GM23338 (cell line): Measurements from ENCODE around the gene RBM46. TPM values are rescaled to one million over a fixed set of nuclear protein-coding genes. Genes with fewer than 3 reads are reported as not detected.

Experiments
- ATAC-seq: fragments of 200-7000 bp; cut with Tn5 transposase; 3 replicates; pipeline ENCODE4 v1.9.1; 2020
- DNase-seq: peaks from one replicate; pipeline ENCODE4 v3.0.0-alpha.2; 2015; ENCODE audit warnings: low spot score
- H2AFZ ChIP-seq: fragments of 200-600 bp; sonication (generic); 2 replicates; pipeline ENCODE4 v1.8.0; 2016; ENCODE audit warnings: antibody characterized with exemption, mild to moderate bottlenecking, moderate library complexity
- H3F3A ChIP-seq: fragments of 200-600 bp; sonication (generic); replicated peaks from 2 replicates; pipeline ENCODE4 v1.8.0; 2017; ENCODE audit warnings: antibody characterized with exemption, mixed run types, low read depth
- H3K27ac ChIP-seq: fragments of 200-600 bp; sonication (generic); 2 replicates; pipeline ENCODE4 v1.6.1; 2016; ENCODE audit warnings: low read depth
- H3K27me3 ChIP-seq: fragments of 200-600 bp; sonication (generic); 2 replicates; pipeline ENCODE4 v1.8.0; 2016; ENCODE audit warnings: mild to moderate bottlenecking, mixed run types, moderate library complexity; ENCODE audit not compliant: insufficient read depth
- H3K36me3 ChIP-seq: fragments of 200-600 bp; sonication (generic); 2 replicates; pipeline ENCODE4 v1.8.0; 2016; ENCODE audit warnings: mild to moderate bottlenecking; ENCODE audit not compliant: insufficient read depth
- H3K4me1 ChIP-seq: fragments of 200-600 bp; sonication (generic); 2 replicates; pipeline ENCODE4 v1.8.0; 2016; ENCODE audit warnings: mild to moderate bottlenecking, moderate library complexity; ENCODE audit not compliant: insufficient read depth
- H3K4me2 ChIP-seq: fragments of 200-600 bp; sonication (generic); 2 replicates; pipeline ENCODE4 v1.7.1; 2017; ENCODE audit warnings: mixed run types
- H3K4me3 ChIP-seq: fragments of 200-600 bp; sonication (generic); 2 replicates; pipeline ENCODE4 v1.6.1; 2016; ENCODE audit warnings: mixed run types
- H3K79me2 ChIP-seq: fragments of 200-600 bp; sonication (generic); replicated peaks from 2 replicates; pipeline ENCODE4 v1.8.0; 2017; ENCODE audit warnings: mild to moderate bottlenecking; ENCODE audit not compliant: insufficient read depth
- H3K9me2 ChIP-seq: fragments of 200-600 bp; sonication (generic); 2 replicates; pipeline ENCODE4 v1.8.0; 2017; ENCODE audit not compliant: insufficient read depth
- H4K20me1 ChIP-seq: fragments of 200-600 bp; sonication (generic); replicated peaks from 2 replicates; pipeline ENCODE4 v1.8.0; 2017; ENCODE audit warnings: mild to moderate bottlenecking; ENCODE audit not compliant: insufficient read depth
- H3K27ac Mint-ChIP-seq: 2 replicates; pipeline ENCODE4 v1.8.0; 2020; ENCODE audit warnings: inconsistent platforms, mild to moderate bottlenecking, moderate library complexity, mixed read lengths
- H3K27me3 Mint-ChIP-seq: 3 replicates; pipeline ENCODE4 v1.8.0; 2022; ENCODE audit warnings: low read depth, mild to moderate bottlenecking, moderate library complexity, mixed read lengths, inconsistent platforms; ENCODE audit not compliant: insufficient read depth, poor library complexity
- H3K36me3 Mint-ChIP-seq: 3 replicates; pipeline ENCODE4 v1.8.0; 2021; ENCODE audit warnings: low read depth, mild to moderate bottlenecking, inconsistent platforms, moderate library complexity, mixed read lengths
- H3K4me1 Mint-ChIP-seq: 3 replicates; pipeline ENCODE4 v1.8.0; 2020; ENCODE audit warnings: mild to moderate bottlenecking, inconsistent platforms, mixed read lengths
- H3K4me3 Mint-ChIP-seq: 3 replicates; pipeline ENCODE4 v1.8.0; 2021; ENCODE audit warnings: moderate library complexity, mild to moderate bottlenecking, inconsistent platforms, mixed read lengths
- H3K9me3 Mint-ChIP-seq: 3 replicates; pipeline ENCODE4 v1.8.0; 2020; ENCODE audit warnings: moderate library complexity, mild to moderate bottlenecking, inconsistent platforms, mixed read lengths
- CREB1 ChIP-seq: fragments of 250-450 bp; sonication (Bioruptor Pico); IDR thresholded peaks from 2 replicates; pipeline ENCODE4 v1.5.0; 2020; ENCODE audit warnings: low read depth, mild to moderate bottlenecking, moderate library complexity
- CTCF ChIP-seq, 2 experiments: fragments of 200-600 bp in 1 of 2; sonication (generic) in 1 of 2; conservative IDR thresholded peaks; 2 replicates each; pipeline versions ENCODE4 v1.5.1 to v1.6.1; 2016 to 2017; ENCODE audit warnings: antibody characterized with exemption in 2 of 2, low read depth in 2 of 2, mild to moderate bottlenecking in 2 of 2, moderate library complexity in 1 of 2
- ETS1 ChIP-seq: IDR thresholded peaks from 2 replicates; pipeline ENCODE4 v1.6.1; 2016; ENCODE audit warnings: antibody characterized with exemption
- EZH2 ChIP-seq: fragments of 200-600 bp; sonication (generic); IDR thresholded peaks from one replicate; pipeline ENCODE4 v1.8.0; 2017; ENCODE audit warnings: antibody characterized with exemption, mild to moderate bottlenecking, low read depth; ENCODE audit not compliant: unreplicated experiment
- EZH2phosphoT487 ChIP-seq: fragments of 200-600 bp; sonication (generic); IDR thresholded peaks from one replicate; pipeline ENCODE4 v1.8.1; 2018; ENCODE audit warnings: antibody characterized with exemption; ENCODE audit not compliant: unreplicated experiment
- JUNB ChIP-seq: IDR thresholded peaks from one replicate; pipeline ENCODE4 v1.6.1; 2016; ENCODE audit warnings: antibody characterized with exemption; ENCODE audit not compliant: unreplicated experiment
- NANOG ChIP-seq: IDR thresholded peaks from 2 replicates; pipeline ENCODE4 v1.6.1; 2016; ENCODE audit warnings: antibody characterized with exemption, borderline replicate concordance
- POLR2AphosphoS5 ChIP-seq: IDR thresholded peaks from 2 replicates; pipeline ENCODE4 v1.6.1; 2016; ENCODE audit warnings: antibody characterized with exemption, low read depth
- REST ChIP-seq: IDR thresholded peaks from one replicate; pipeline ENCODE4 v1.6.1; 2018; ENCODE audit warnings: antibody characterized with exemption; ENCODE audit not compliant: unreplicated experiment
- STAT1 ChIP-seq: IDR thresholded peaks from one replicate; pipeline ENCODE4 v1.6.1; 2016; ENCODE audit warnings: antibody characterized with exemption; ENCODE audit not compliant: unreplicated experiment
- ZNF114 ChIP-seq: fragments of 250-450 bp; sonication (Bioruptor Pico); IDR thresholded peaks from 2 replicates; pipeline ENCODE4 v1.5.0; 2020; ENCODE audit warnings: mild to moderate bottlenecking, moderate library complexity
- ZNF331 ChIP-seq: fragments of 250-450 bp; sonication (Bioruptor Pico); IDR thresholded peaks from 2 replicates; pipeline ENCODE4 v1.5.0; 2020; ENCODE audit warnings: low read depth, mild to moderate bottlenecking, moderate library complexity
- ZNF462 ChIP-seq: fragments of 250-450 bp; sonication (Bioruptor Pico); IDR thresholded peaks from 2 replicates; pipeline ENCODE4 v1.5.0; 2020; ENCODE audit warnings: mild to moderate bottlenecking, moderate library complexity
- polyA plus RNA-seq: library from polyadenylated mRNA; unstranded; fragments of >200 nt; fragmentation: Nextera tagmentation; extraction: Ambion mirVana; gene quantifications from 2 replicates; pipeline ENCODE4 v1.2.1, GENCODE V29; 2016
- total RNA-seq: library from RNA; depleted of rRNA; stranded (reverse); fragments of >200 nt; shearing (Covaris generic); gene quantifications from 2 replicates; pipeline ENCODE4 v1.2.3, GENCODE V29; 2014

The RBM46 gene
- total and polyA plus RNA-seq, 2 experiments from 2014 or later: 22.9 to 42.4 TPM

GRCh38 chr4:154877110-154877760 lies 96.2 kb downstream of the RBM46 start:
- Histone ChIP-seq H3K9me2 (no peaks in the 10 kb centered on the region), H3K4me3 (no peak overlapping the region), H3K4me1 (no peaks in the 10 kb centered on the region; the same call in 1 of the 2 replicates), H3K27ac (no peak overlapping the region), H2AFZ (no peak overlapping the region), H3F3A (no peaks in the 10 kb centered on the region), H4K20me1 (no peaks in the 10 kb centered on the region), H3K27me3 (no peaks in the 10 kb centered on the region), H3K36me3 (peaks cover 9% of the 10 kb centered on the region; the same call in 1 of the 2 replicates), H3K4me2 (no peak overlapping the region), H3K79me2 (no peaks in the 10 kb centered on the region)
- H3K4me3 Mint-ChIP-seq: no peak overlapping the region
- H3K36me3 Mint-ChIP-seq: peaks cover 47% of the 10 kb centered on the region
- no peaks in the 10 kb centered on the region for H3K27me3 Mint-ChIP-seq
- ATAC-seq: no peak
- TF ChIP-seq ZNF114 (CRISPR knock-in tag) (no peak), ZNF462 (CRISPR knock-in tag) (no peak), POLR2AphosphoS5 (no peak), CREB1 (no peak), EZH2 (no peak), CTCF (conservative IDR thresholded peaks at IDR 0.05; ENCODE audit: low read depth in 2 of 2) (no peak), REST (no peak), ZNF331 (no peak), NANOG (no peak), EZH2phosphoT487 (no peak), ETS1 (no peak), STAT1 (no peak), JUNB (no peak)
- peaks cover 2% of the 10 kb centered on the region; the same call in 1 of the 3 replicates for H3K4me1 Mint-ChIP-seq
- H3K9me3 Mint-ChIP-seq: peaks cover 52% of the 10 kb centered on the region
- DNase-seq: no peak
- no peak overlapping the region for H3K27ac Mint-ChIP-seq
